Limb (tissue), 2 donors: Measurements from ENCODE around the gene MAP4K2.

Source experiments
- DNase-seq, 2 donors: peaks; one replicate each; pipeline ENCODE4 v3.0.0-alpha.2; 2016; ENCODE audit errors: extremely low spot score in 2 of 2

The MAP4K2 gene

DNA sequence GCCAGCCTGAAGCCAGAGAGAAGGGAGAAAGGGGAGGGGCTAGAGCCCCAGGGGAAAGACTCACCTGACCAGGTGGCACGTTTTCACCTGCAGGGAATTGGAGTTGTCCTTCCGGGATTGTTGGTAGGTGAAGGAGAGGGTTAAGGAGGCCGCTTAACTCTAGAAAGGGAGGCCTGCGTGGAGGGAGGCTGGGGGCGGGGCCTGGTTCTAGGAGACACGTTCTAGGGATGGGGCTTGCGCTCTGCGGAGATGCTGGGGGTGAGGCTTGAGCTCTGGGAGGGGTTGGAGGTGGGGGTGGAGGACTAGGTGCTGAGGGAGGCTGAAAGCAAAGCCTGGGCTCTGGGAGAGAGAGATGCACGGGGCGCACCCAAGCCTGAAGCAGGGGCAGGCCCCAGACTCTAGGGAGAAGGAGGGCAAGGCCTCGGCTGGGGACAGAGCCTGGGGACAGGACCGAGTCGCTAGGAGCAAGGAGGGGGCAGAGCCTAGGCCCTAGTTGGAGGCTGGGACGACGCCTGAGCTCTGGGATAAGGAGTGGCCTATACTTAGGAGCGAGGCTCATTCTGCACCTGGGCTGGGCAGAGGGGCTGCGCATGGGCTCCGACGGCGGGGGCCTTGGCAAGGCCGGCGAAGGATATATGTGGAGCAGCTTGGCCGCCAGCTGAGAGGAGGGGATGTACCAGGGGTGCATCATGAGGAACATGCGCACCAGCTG is 61.5 kb downstream of the MAP4K2 start:
- no peak for DNase-seq

DNA sequence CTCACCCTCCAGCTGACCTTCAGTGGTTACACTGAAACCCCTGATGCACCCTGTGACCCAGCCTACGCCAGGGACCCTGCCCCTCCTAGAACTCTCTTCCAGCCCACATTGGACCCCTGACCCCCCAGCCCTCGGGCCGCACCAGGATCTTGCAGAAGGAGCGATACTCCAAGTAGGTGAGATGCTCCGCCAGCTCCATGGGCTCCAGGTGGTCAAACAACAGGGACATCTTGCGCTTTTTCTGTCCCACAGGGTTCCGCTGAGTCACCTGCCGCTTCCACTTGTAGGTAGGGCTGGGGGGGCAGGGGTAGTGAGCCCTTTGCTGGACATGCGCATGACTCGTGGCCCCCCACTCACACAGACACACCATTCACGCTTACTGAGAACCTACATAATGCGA is 63.1 kb downstream of the MAP4K2 start:
- DNase-seq, result no peak

DNA sequence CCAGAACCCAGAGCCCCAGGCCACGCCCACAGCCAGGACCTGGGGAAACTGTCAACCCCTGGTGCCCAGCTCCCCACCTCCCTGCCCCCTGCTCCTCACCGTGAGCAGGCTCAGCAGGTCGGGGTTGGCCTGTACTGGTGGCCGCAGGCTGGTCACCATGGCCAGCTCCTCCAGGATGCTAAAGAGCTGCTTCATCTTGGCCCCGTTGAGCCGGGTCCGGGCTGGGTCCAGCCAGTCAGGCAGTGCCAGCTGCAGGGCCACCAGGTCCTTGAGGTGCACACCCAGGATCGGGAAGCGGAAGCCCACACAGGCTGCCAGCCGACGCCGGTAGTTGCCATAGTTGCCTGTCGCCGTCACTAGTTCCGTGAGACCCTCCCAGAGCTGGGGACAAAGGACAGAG is 66.4 kb downstream of the MAP4K2 start:
- no peak for DNase-seq

DNA sequence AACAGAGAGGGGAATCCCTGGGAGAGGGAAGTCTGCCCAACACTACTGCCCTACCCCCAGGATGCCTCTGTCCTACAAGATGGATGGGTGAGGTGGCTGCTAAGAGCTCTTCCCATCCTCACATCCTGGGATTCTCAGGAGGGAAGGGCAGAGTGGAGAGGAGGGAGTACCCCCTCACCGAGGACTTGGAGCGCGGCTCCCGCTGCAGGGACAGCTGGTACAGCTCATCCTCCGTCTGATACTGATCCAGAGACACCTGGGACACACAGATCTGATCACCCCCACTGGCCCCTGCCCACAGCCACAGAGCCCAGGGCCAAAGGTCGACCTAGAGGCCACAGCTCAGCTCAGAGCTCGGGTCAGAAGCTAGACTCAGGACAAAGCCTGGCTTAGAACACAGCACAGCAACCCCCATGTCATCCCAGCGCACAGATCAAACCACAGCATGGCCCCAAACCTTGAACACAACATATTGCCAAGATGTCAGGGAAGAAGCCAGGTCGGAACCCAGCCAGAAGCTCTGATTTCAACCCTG is 67.2 kb downstream of the MAP4K2 start:
- DNase-seq, result no peak
